Chondrocyte (in vitro differentiated cells): ENCODE results near the gene PLEKHM2. TPM values are rescaled to one million over a fixed set of nuclear protein-coding genes. Genes with fewer than 3 reads are reported as not detected.

Source experiments
- DNase-seq: peaks from one replicate; pipeline ENCODE4 v3.0.0; 2021; ENCODE audit warnings: mixed read lengths, low spot score
- H3K27ac Mint-ChIP-seq: one replicate; pipeline ENCODE4 v1.8.0; 2021; ENCODE audit warnings: mild to moderate bottlenecking, moderate library complexity, mixed read lengths; ENCODE audit not compliant: unreplicated experiment
- H3K27me3 Mint-ChIP-seq: 2 replicates; pipeline ENCODE4 v1.8.0; 2021; ENCODE audit warnings: low read depth, mixed read lengths
- H3K36me3 Mint-ChIP-seq: 2 replicates; pipeline ENCODE4 v1.8.0; 2021; ENCODE audit warnings: low read depth, mixed read lengths
- H3K4me1 Mint-ChIP-seq: 2 replicates; pipeline ENCODE4 v1.8.0; 2021; ENCODE audit warnings: low read depth, mild to moderate bottlenecking, mixed read lengths
- H3K4me3 Mint-ChIP-seq: one replicate; pipeline ENCODE4 v1.8.0; 2021; ENCODE audit warnings: mild to moderate bottlenecking, moderate library complexity, mixed read lengths; ENCODE audit not compliant: unreplicated experiment
- H3K9me3 Mint-ChIP-seq: 2 replicates; pipeline ENCODE4 v1.8.0; 2021; ENCODE audit warnings: low read depth, mixed read lengths
- CTCF ChIP-seq: fragments of 200-600 bp; sonication (generic); IDR thresholded peaks from 2 replicates; pipeline ENCODE4 v1.5.0; 2021; ENCODE audit warnings: antibody characterized with exemption, mild to moderate bottlenecking, moderate library complexity
- total RNA-seq: library from RNA; stranded (reverse); gene quantifications from 3 replicates; pipeline ENCODE4 v1.2.1, GENCODE V29; 2021

PLEKHM2 gene
- total RNA-seq, 1 donor from 2014 or later = 68.3 TPM

- Mint-ChIP-seq H3K27me3 (no peaks in the 10 kb centered on the region), H3K27ac (peak overlapping the region; percentile 95), H3K36me3 (peaks cover 30% of the 10 kb centered on the region), H3K4me3 (peak overlapping the region; percentile 92), H3K4me1 (peaks cover 65% of the 10 kb centered on the region), H3K9me3 (no peaks in the 10 kb centered on the region)
- no peak for TF ChIP-seq CTCF
- no peak for DNase-seq
Observed at GRCh38 chr1:15761366-15762128, 77.4 kb downstream of the PLEKHM2 start.

GRCh38 chr1:15762546-15762945 is 78.4 kb downstream of the PLEKHM2 start:
- H3K4me1 Mint-ChIP-seq = peaks cover 55% of the 10 kb centered on the region
- DNase-seq = no peak
- no peak for TF ChIP-seq CTCF
- no peaks in the 10 kb centered on the region for H3K9me3 Mint-ChIP-seq
- H3K4me3 Mint-ChIP-seq = peak overlapping the region; percentile 92
- H3K27me3 Mint-ChIP-seq = no peaks in the 10 kb centered on the region
- peaks cover 30% of the 10 kb centered on the region for H3K36me3 Mint-ChIP-seq
- H3K27ac Mint-ChIP-seq = peak overlapping the region; percentile 65

GRCh38 chr1:15764269-15764764 is 80.2 kb downstream of the PLEKHM2 start:
- TF ChIP-seq CTCF = no peak
- Mint-ChIP-seq H3K27me3 (no peaks in the 10 kb centered on the region), H3K9me3 (no peaks in the 10 kb centered on the region), H3K27ac (peak overlapping the region; percentile 61), H3K4me1 (peaks cover 52% of the 10 kb centered on the region), H3K4me3 (peak overlapping the region; percentile 57), H3K36me3 (peaks cover 34% of the 10 kb centered on the region)
- no peak for DNase-seq

- Mint-ChIP-seq H3K27ac (peak overlapping the region; percentile 57), H3K27me3 (no peaks in the 10 kb centered on the region)
Observed at GRCh38 chr1:15764890-15765289, 80.8 kb downstream of the PLEKHM2 start.

More at GRCh38 chr1:15764890-15765289, 80.8 kb downstream of the PLEKHM2 start:
- Mint-ChIP-seq H3K4me1 (peaks cover 52% of the 10 kb centered on the region), H3K9me3 (no peaks in the 10 kb centered on the region), H3K4me3 (no peak overlapping the region), H3K36me3 (peaks cover 33% of the 10 kb centered on the region)
- TF ChIP-seq CTCF = no peak
- no peak for DNase-seq
